Mesothelial cell of epicardium (in vitro differentiated cells): ENCODE results near the gene ZNF543. TPM values are rescaled to one million over a fixed set of nuclear protein-coding genes. Genes with fewer than 3 reads are reported as not detected.
A peak's percentile ranks its signal among the peaks of the same experiment; 100 is the strongest.

Experiments used
- DNase-seq, 2 experiments: peaks; one replicate each; pipeline ENCODE4 v3.0.0; 2021; ENCODE audit warnings: low spot score in 2 of 2; ENCODE audit not compliant: unreplicated experiment in 2 of 2
- H3K27ac Mint-ChIP-seq: 2 replicates; pipeline ENCODE4 v1.8.0; 2021; ENCODE audit warnings: mixed read lengths
- H3K27me3 Mint-ChIP-seq: 2 replicates; pipeline ENCODE4 v1.8.0; 2021; ENCODE audit warnings: low read depth, mixed read lengths
- H3K36me3 Mint-ChIP-seq: 2 replicates; pipeline ENCODE4 v1.8.0; 2021; ENCODE audit warnings: mixed read lengths
- H3K4me1 Mint-ChIP-seq: 2 replicates; pipeline ENCODE4 v1.8.0; 2021; ENCODE audit warnings: mixed read lengths
- H3K4me3 Mint-ChIP-seq: 2 replicates; pipeline ENCODE4 v1.8.0; 2021; ENCODE audit warnings: mild to moderate bottlenecking, moderate library complexity, mixed read lengths
- H3K9me3 Mint-ChIP-seq: 2 replicates; pipeline ENCODE4 v1.8.0; 2021; ENCODE audit warnings: mixed read lengths
- CTCF ChIP-seq: fragments of 200-600 bp; sonication (generic); IDR thresholded peaks from one replicate; pipeline ENCODE4 v1.5.0; 2021; ENCODE audit warnings: antibody characterized with exemption; ENCODE audit not compliant: unreplicated experiment
- total RNA-seq: library from RNA; stranded (reverse); gene quantifications from 3 replicates; pipeline ENCODE4 v1.2.1, GENCODE V29; 2021

The ZNF543 gene
- total RNA-seq, 1 donor from 2014 or later = 12.1 TPM

- Mint-ChIP-seq H3K27me3 (peaks cover 23% of the 10 kb centered on the region), H3K4me3 (no peak overlapping the region), H3K4me1 (peaks cover 28% of the 10 kb centered on the region), H3K36me3 (peaks cover 2% of the 10 kb centered on the region), H3K27ac (no peak overlapping the region), H3K9me3 (no peaks in the 10 kb centered on the region)
- DNase-seq = no peak
- no peak for TF ChIP-seq CTCF
Measured at GRCh38 chr19:57348136-57348535, 27.9 kb downstream of the ZNF543 start.

GRCh38 chr19:57350877-57351805 lies 30.9 kb downstream of the ZNF543 start, which contains the start of gene ZNF304:
Gene ZNF304, plus strand, starts transcription at chr19:57351271. Its CDS starts 394 bp downstream, at chr19:57351665.
- no peak for TF ChIP-seq CTCF
- peaks cover 9% of the 10 kb centered on the region for H3K27me3 Mint-ChIP-seq
- H3K4me1 Mint-ChIP-seq = peaks cover 35% of the 10 kb centered on the region
- H3K4me3 Mint-ChIP-seq = peak within 1 kb of the TSS; percentile 89
- peaks cover 22% of the 10 kb centered on the region for H3K36me3 Mint-ChIP-seq
- no peaks in the 10 kb centered on the region for H3K9me3 Mint-ChIP-seq
- H3K27ac Mint-ChIP-seq = peak within 1 kb of the TSS; percentile 94
- peak; percentile 82 to 87 for DNase-seq

- Mint-ChIP-seq H3K27ac (peak overlapping the region; percentile 94), H3K27me3 (peaks cover 4% of the 10 kb centered on the region), H3K9me3 (no peaks in the 10 kb centered on the region), H3K4me3 (peak overlapping the region; percentile 89), H3K36me3 (peaks cover 29% of the 10 kb centered on the region), H3K4me1 (peaks cover 35% of the 10 kb centered on the region)
- no peak for DNase-seq
- TF ChIP-seq CTCF = no peak
Measured at GRCh38 chr19:57351867-57352266, 31.6 kb downstream of the ZNF543 start.

GRCh38 chr19:57355916-57356315 lies 35.6 kb downstream of the ZNF543 start:
- TF ChIP-seq CTCF = no peak
- no peak overlapping the region for H3K4me3 Mint-ChIP-seq
- H3K4me1 Mint-ChIP-seq = peaks cover 28% of the 10 kb centered on the region
- no peak overlapping the region for H3K27ac Mint-ChIP-seq
- H3K27me3 Mint-ChIP-seq = no peaks in the 10 kb centered on the region
- DNase-seq = no peak
- H3K36me3 Mint-ChIP-seq = peaks cover 53% of the 10 kb centered on the region
- no peaks in the 10 kb centered on the region for H3K9me3 Mint-ChIP-seq

- Mint-ChIP-seq H3K4me3 (no peak overlapping the region), H3K4me1 (peaks cover 18% of the 10 kb centered on the region), H3K9me3 (no peaks in the 10 kb centered on the region), H3K36me3 (peaks cover 53% of the 10 kb centered on the region), H3K27ac (no peak overlapping the region), H3K27me3 (no peaks in the 10 kb centered on the region)
- TF ChIP-seq CTCF = no peak
- no peak for DNase-seq
Measured at GRCh38 chr19:57357406-57357805, 37.1 kb downstream of the ZNF543 start.
